NCI-H1417 treated with DMSO at 0.1 percent for 48 hours (cell line): ENCODE data around the gene ABLIM1.

Source experiments
- DNase-seq: peaks from one replicate; lab custom pipeline; 2025; lab: John Stamatoyannopoulos, UW

Gene ABLIM1

DNA sequence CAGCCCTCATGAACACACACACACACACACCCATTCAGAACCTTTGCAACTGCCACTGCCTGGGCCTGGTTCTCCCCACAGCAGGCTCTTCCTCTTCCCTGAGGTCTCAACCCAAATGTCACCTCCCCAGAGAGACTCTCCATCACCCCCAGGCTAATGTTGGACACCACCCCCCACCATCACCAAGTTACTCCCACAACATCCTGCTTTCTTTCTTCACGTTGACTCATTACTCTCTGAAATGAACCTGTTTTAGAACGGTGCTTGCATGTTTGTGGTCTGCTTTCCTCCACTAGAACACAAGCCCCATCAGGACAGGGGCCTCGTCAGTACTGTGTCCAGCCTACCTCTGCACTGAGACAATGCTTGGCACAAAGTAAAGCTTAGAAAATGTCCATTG is 269.8 kb downstream of the ABLIM1 start:
- no peak for DNase-seq

DNA sequence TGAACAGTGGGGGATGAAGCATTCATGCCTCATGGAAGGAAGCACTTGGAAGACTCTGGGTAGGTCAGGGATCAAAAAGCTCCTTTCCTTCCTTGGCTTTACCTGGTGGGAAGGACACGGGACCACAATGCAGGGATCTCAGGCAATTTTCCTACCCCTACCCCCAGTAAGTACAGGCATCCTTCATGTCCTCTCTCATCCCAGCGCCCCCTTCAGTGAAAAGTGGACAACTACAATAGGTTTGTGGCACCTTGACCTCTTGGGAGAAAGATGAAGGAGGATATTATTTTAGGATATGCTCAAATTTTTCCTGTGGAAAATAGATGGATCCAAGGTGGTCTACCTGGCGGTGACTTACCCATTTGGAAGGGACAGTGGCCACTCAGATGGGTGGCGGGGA is 270.3 kb downstream of the ABLIM1 start:
- DNase-seq, result no peak

DNA sequence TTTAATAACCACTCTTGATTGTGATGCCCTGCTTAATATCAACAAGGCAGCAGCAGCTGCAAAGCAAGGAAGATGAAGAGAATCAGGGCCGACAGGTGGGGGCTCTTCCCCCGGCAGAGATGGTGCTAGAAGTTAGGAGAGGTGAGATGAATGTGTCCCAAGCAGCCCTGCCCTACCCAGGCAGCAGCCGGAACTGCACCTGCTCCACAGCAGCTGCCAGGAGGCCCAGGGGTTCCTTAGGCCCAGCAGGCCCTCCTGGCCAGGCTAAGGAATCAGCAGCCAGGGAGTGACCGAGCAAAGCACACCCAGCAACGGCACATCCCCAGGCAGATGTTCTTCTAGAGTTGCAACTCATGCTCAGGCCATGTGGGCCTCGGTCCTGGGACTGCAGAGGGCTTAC is 271.6 kb downstream of the ABLIM1 start:
- no peak for DNase-seq

DNA sequence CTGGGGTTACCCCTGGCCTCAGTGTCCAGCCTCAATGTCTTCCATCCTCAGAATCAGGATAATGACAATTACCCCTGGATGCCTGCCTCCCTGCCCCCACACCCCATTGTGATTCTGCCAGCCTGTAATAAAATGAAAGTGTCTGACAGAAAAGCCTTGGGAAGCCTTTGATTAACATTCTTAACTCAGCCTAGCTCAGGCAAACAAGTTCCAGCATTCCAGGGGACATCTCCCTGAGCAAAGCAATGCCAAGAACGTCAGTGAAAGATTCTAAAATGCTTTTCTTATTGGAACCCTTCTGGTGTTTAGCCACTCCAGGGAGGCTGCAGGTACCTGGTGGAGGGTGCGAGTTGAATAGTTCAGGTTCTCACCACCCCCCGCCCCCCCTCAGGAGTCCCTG is 272.5 kb downstream of the ABLIM1 start:
- no peak for DNase-seq

DNA sequence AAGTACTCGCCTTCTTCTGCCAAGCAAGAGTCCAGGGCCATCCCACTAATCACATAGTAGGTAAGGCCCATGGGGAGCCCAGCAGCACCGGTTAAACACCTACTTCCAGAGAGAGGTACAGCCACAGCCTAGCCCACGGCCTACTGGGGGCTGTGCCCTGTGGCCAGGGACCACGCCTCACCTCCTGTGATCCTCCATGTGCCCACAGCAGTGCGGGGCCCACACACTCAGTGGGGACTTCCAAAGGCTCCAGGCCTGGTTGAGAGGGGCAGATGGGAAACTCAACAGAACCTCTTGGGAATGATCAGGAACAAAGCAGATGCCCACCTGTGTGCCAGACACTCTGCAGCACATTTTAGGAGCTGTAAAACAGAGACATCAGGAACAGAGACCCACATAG is 273.5 kb downstream of the ABLIM1 start:
- DNase-seq, result no peak

DNA sequence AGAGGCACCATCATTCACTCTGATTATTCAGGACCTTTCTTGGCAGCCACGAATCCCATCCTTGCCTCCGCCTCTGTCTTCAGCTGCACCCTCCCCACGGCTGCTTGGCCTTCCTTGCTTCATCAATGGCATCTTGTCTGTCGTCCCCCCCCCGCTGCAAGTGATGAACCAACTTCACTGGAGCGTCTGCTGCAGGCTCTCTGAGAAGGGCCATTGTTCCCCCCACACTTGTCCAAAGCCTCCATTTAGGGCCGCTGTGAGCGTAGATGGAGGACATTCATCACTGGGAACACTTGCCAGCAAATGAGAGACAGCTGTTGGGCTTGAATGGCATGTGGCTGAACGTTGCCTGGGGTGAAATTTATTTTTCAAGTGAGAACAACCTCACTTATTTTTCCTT is 273.9 kb downstream of the ABLIM1 start:
- DNase-seq, result no peak
